ENCODE measurements around the gene SYT3.
"Not testable (repeated sequence)": the region's sequence is repeated elsewhere in the genome, so short reads cannot be mapped to it uniquely, and the experiment has no call there.

Gene SYT3

DNA sequence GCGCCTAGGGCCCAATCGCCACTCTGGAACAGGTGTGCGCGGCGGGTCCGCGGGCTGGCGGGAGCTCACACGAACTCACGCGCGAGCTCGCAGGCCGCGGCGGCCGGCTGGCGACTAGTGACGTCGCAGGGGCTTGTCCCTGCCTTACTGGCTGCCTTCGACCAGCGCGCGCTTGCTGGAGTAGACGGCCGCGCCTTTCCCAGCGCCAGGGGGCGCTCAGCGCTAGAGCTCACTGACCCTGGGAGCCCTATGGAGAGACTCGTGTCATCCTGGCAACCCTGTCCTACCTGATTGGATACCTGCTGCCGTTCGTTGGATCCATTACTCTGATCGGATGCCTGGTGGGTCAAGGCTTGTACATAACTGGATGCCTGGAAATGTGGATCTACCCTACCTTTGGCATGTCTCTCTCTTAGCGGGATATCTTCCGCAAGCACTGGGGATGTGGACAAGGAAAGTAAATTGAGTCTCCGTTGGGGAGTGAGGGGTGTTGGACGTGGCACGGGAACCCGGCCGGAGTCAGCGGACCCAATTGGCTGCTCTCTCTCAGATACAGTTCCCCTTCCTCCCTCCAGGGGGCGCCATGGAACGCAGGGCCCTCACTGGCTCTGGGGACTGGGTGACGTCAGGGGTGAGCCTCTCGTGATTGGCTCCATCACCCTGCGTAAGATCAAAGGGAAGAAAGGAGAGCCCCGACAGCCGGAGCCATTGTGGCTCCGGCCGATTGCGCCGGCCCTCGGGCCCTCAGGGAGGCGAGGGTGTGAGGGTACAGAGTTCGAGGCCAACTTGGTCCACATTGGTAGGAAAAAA lies 35.2 kb downstream of the SYT3 start:
- in situ Hi-C loops (cut with HindIII; ENCODE audit: low sequenced_read_pairs) = not testable (repeated sequence)

DNA sequence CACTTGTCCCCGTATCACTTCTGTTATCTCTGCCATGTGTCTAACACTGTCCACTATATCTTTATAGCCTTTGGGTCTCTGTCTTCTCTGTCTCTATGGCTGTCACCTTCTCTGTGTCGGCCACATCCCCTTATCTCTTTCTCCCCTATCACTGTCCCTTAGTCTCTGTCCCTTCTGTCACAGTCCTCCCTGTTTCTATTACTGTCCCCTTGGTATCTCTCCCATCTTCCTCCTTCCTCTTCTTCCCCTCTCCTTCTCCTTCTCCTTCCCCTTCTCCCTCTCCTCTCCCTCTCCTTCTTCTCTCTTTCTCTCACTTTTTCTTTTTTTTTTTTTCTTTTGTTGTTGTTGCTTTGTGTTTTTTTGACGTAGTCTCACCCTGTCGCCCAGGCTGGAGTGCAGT lies 36.7 kb downstream of the SYT3 start:
- in situ Hi-C loops (cut with HindIII; ENCODE audit: low sequenced_read_pairs) = no loop called here

DNA sequence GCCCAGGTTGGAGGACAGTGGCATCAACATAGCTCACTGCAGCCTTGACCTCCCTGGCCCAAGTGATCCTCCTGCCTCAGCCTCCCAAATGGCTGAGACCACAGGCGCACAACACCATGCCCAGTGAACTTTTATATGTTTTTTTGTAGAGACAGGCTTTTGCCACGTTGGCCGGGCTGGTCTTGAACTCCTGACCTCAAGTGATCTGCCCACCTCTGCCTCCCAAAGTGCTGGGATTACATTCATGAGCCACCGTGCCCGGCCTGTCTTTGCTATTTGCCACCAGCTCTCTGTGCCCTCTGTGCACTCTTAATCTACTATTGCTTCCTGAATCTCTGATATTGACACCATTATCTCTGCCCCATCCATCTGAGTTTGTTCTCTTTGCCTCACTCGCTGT lies 37.2 kb downstream of the SYT3 start:
- in situ Hi-C loops (cut with HindIII; ENCODE audit: low sequenced_read_pairs) = no loop called here

DNA sequence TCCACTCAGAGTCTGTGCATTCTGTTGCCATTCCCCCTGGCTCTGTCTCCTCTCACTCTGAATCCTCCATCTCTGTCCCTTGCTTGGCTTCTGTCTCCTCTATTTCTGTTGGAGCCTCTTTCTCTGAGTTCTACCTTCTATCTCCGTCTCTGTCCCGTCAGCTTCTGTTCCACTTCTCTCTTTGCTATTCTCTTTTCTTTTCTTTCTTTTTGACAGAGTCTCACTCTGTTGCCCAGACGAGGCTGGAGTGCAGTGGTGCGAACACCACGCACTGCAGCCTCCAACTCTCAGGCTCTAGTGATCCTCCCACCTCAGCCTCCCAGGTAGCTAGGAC lies 37.6 kb downstream of the SYT3 start:
- in situ Hi-C loops (cut with HindIII; ENCODE audit: low sequenced_read_pairs) = no loop called here

DNA sequence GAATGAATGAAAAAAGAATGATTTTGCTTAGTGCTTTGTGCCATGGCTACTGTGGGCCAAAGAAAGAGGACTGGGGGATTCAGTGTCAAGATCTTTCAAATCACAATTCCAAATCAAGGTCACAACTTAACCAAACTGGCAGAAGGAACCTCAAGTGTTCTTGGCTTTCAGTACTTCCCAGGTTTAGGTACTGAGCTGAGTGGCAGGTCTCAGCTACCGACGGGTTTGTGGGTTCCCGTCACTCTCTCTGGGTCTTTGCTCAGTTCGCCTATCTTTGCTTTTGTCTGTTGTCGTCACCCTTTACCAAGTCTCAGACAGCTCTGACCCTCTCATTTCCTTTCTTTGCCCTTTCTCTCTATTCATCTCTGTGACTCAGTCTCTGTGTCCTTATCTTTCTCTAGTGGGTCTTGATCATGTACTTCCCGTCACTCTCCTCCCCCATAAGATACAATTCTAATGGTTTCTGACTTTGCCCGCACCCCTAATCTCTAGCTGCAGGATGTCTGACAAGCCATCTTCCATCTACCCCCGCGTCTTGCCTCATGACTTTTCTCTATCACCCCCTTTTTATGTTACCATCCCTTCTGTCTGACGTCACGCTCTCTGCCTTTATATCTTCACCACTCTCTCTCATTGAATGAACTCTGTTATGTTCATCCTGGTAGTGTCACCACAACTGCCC lies 38.1 kb downstream of the SYT3 start:
- in situ Hi-C loops (cut with HindIII; ENCODE audit: low sequenced_read_pairs) = no loop called here

- in situ Hi-C loops (cut with HindIII; ENCODE audit: low sequenced_read_pairs) = no loop called here
Measured at GRCh38 chr19:50599427-50599826, 40.3 kb downstream of the SYT3 start.

DNA sequence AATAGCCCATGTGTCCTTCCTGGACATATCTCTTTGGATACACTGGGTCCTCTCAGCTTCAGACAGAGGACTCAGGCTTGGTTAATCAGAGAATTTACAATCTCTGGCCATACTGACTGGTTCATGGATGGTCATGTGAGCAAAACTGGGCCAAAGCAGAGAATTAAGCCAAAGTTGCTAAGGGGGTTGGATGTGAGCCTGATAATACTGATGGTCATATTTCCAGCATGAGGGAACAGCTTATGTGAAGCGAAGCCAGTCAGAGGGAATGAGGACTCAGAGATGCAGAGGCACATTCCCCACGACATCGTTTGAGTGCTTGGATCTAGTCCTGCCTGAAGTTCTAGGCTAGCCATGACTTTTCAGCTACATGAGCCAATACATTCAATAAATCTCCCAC lies 49.5 kb downstream of the SYT3 start:
- in situ Hi-C loops (cut with HindIII; ENCODE audit: low sequenced_read_pairs) = no loop called here

- in situ Hi-C loops (cut with HindIII; ENCODE audit: low sequenced_read_pairs) = not testable (repeated sequence)
Measured at GRCh38 chr19:50581795-50582660, 57.7 kb downstream of the SYT3 start.

GRCh38 chr19:50580970-50581634 lies 58.6 kb downstream of the SYT3 start:
- in situ Hi-C loops (cut with HindIII; ENCODE audit: low sequenced_read_pairs) = no loop called here

DNA sequence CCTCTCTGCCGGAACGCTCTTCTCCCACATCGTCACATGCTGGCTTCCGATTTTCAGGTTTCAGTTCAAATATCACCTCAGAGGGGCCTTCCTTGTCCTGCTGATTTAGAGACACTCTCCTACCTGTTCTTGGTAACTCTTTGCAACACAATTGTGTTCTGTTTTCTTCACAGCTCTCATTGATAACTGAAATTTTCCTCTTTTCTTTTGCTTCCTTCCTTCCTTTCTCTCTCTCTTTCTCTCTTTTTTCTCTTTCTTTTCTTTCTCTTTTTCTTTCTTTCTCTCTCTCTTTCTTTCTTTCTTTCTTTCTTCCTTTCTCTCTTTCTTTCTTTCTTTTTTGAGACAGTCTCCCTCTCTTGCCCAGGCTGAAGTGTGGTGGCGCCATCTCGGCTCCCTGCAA lies 59.4 kb downstream of the SYT3 start:
- in situ Hi-C loops (cut with HindIII; ENCODE audit: low sequenced_read_pairs) = no loop called here

DNA sequence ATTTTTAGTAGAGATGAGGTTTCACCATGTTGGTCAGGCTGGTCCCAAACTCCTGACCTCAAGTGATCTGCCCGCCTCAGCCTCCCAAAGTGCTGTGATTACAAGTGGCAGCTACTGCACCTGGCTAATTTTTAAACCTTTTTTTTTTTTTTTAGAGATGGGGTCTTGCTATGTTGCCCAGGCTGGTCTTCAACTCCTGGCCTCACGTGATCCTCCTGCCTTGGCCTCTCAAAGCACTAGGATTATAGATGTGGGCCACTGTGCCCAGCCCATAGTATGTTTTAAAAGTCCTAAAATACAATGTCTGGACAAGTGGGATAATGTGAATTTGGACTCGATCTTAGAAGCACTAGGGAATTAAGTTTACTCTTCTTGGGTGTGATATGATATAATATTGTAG lies 62.9 kb downstream of the SYT3 start:
- in situ Hi-C loops (cut with HindIII; ENCODE audit: low sequenced_read_pairs) = not testable (repeated sequence)

DNA sequence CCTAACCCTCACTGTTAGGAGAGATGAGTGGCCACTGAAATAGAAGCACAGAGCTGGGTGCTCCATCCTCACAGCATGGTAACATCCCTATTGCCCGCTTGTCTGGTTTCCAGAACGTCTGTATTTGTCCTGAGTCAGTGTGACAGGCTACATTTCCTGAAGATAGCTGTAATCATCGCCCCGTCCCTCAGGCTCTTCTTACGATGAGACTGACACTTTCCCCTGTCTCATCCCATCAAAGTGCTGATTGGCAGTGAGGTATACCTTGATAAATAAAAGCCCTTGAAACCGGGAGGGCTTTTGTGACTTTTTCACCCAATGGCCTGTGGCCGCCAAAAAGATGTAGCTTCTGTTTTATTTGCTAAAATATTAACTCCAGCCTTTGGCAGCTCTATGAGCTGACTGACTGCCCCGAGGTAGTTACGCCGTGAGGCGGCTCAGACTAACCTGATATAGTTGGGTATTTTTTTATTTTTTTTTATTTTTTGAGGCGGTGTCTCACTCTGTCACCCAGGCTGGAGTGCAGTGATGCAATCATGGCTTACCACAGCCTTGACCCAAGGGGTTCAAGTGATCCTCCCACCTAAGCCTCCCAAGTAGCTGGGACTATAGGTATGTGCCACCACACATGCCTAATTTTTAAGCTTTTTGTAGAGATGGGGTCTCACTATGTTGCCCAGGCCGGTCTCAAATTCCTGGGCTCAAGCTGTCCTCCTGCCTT lies 65.8 kb downstream of the SYT3 start:
- in situ Hi-C loops (cut with HindIII; ENCODE audit: low sequenced_read_pairs) = no loop called here
